OCI-LY7 (cell line): ENCODE measurements around the gene HDAC9. TPM values are rescaled to one million over a fixed set of nuclear protein-coding genes. Genes with fewer than 3 reads are reported as not detected.

ENCODE experiments used
- BruUV-seq: library from RNA; stranded (reverse); fragments of 400-500 nt; replicated peaks from 2 replicates; lab custom pipeline; 2021; lab: Mats Ljungman, UMichigan
- CTCF ChIA-PET: fragments of 300-600 bp; sonication (Branson Sonifier 250); formaldehyde crosslinking; loops from one replicate; lab custom pipeline; 2022; ENCODE audit warnings: antibody characterized with exemption; ENCODE audit not compliant: unreplicated experiment; lab: Charles Lee
- POLR2A ChIA-PET: fragments of 300-600 bp; sonication (Branson Sonifier 250); formaldehyde crosslinking; loops from one replicate; lab custom pipeline; 2022; ENCODE audit warnings: antibody characterized with exemption; lab: Charles Lee
- DNase-seq: peaks from one replicate; pipeline ENCODE4 v3.0.0-alpha.2; 2015; ENCODE audit warnings: low spot score
- H2AFZ ChIP-seq: fragments of 200-600 bp; sonication (generic), shearing (Covaris generic); 2 replicates; pipeline ENCODE4 v1.6.1; 2014; ENCODE audit warnings: mild to moderate bottlenecking, antibody characterized with exemption, low read length, moderate library complexity
- H3K27ac ChIP-seq: fragments of 200-600 bp; sonication (generic); 2 replicates; pipeline ENCODE4 v1.5.1; 2014; ENCODE audit warnings: mixed run types, low read depth, mild to moderate bottlenecking, moderate library complexity, low read length, inconsistent platforms; ENCODE audit not compliant: poor library complexity, severe bottlenecking
- H3K36me3 ChIP-seq: fragments of 200-600 bp; sonication (generic); 2 replicates; pipeline ENCODE4 v1.6.1; 2014; ENCODE audit warnings: mild to moderate bottlenecking, antibody characterized with exemption, low read length, moderate library complexity, mixed read lengths; ENCODE audit not compliant: insufficient read depth
- H3K4me1 ChIP-seq: fragments of 200-600 bp; sonication (generic); 2 replicates; pipeline ENCODE4 v1.5.1; 2014; ENCODE audit warnings: mild to moderate bottlenecking, low read length; ENCODE audit not compliant: insufficient read depth, poor library complexity, severe bottlenecking
- H3K4me2 ChIP-seq: fragments of 200-600 bp; sonication (generic); 2 replicates; pipeline ENCODE4 v1.6.1; 2014; ENCODE audit warnings: mild to moderate bottlenecking, low read length
- H3K4me3 ChIP-seq: fragments of 200-600 bp; sonication (generic); 2 replicates; pipeline ENCODE4 v1.5.1; 2014; ENCODE audit warnings: mild to moderate bottlenecking, low read depth, low read length; ENCODE audit not compliant: poor library complexity, severe bottlenecking
- H3K79me2 ChIP-seq: fragments of 200-600 bp; sonication (generic); 2 replicates; pipeline ENCODE4 v1.6.1; 2016; ENCODE audit warnings: low read depth, mild to moderate bottlenecking, low read length, moderate library complexity, mixed read lengths; ENCODE audit not compliant: insufficient read depth
- H3K9me2 ChIP-seq: fragments of 200-600 bp; sonication (generic); 2 replicates; pipeline ENCODE4 v1.6.1; 2016; ENCODE audit warnings: mild to moderate bottlenecking, low read length, mixed read lengths; ENCODE audit not compliant: insufficient read depth
- H3K9me3 ChIP-seq: fragments of 200-600 bp; sonication (generic); 2 replicates; pipeline ENCODE4 v1.6.1; 2014; ENCODE audit warnings: mild to moderate bottlenecking, mixed run types, low read length, mixed read lengths
- H4K20me1 ChIP-seq: fragments of 200-600 bp; sonication (generic); 2 replicates; pipeline ENCODE4 v1.6.1; 2014; ENCODE audit warnings: mild to moderate bottlenecking, antibody characterized with exemption, low read length, moderate library complexity, mixed read lengths; ENCODE audit not compliant: insufficient read depth
- EZH2phosphoT487 ChIP-seq: fragments of 200-600 bp; sonication (generic); IDR thresholded peaks from 2 replicates; pipeline ENCODE4 v1.6.1; 2018; ENCODE audit warnings: low read depth, borderline replicate concordance, mild to moderate bottlenecking, mixed run types, antibody characterized with exemption, low read length, moderate library complexity, mixed read lengths
- intact Hi-C: fragments of 100-400 bp; cut with micrococcal nuclease; formaldehyde crosslinking; loops from one replicate; pipeline ENCODE4 v1.10.0; 2022; ENCODE audit not compliant: unreplicated experiment
- total RNA-seq, 2 experiments: library from RNA; depleted of rRNA in 1 of 2; stranded (reverse); fragments of >200 nt in 1 of 2; shearing (Covaris generic) in 1 of 2; gene quantifications; 2 replicates each; pipeline ENCODE4 v1.2.3, GENCODE V29; 2014 to 2022
- TF ChIP-seq, protein P1 (sequence below): fragments of 200-600 bp; sonication (generic); conservative IDR thresholded peaks from 2 replicates; pipeline ENCODE4 v1.5.1; 2014; ENCODE audit warnings: mild to moderate bottlenecking, antibody characterized with exemption, low read length, moderate library complexity, mixed read lengths

Gene HDAC9
- total RNA-seq, 2 experiments from 2014 or later = 58.8 to 91.7 TPM

- no TSS peak for BruUV-seq
- no peak overlapping the region for H3K27ac ChIP-seq
- H4K20me1 ChIP-seq = no peaks in the 10 kb centered on the region
- intact Hi-C loops = no loop called here
- no peaks in the 10 kb centered on the region for H3K36me3 ChIP-seq
- no peak overlapping the region for H2AFZ ChIP-seq
- H3K9me2 ChIP-seq = no peaks in the 10 kb centered on the region
- no peak overlapping the region for H3K4me3 ChIP-seq
- no peak for DNase-seq
- H3K79me2 ChIP-seq = no peaks in the 10 kb centered on the region
- H3K4me1 ChIP-seq = no peaks in the 10 kb centered on the region
- H3K4me2 ChIP-seq = no peak overlapping the region
- H3K9me3 ChIP-seq = no peaks in the 10 kb centered on the region
- ChIA-PET POLR2A (interaction anchor here (0.8 kb wide), 1 partner anchor 33 kb away, joined by 3 read pairs; no protein-coding TSS in a partner anchor), CTCF (no interaction called here)
- TF ChIP-seq EZH2phosphoT487 = no peak
- TF ChIP-seq, protein P1, sequence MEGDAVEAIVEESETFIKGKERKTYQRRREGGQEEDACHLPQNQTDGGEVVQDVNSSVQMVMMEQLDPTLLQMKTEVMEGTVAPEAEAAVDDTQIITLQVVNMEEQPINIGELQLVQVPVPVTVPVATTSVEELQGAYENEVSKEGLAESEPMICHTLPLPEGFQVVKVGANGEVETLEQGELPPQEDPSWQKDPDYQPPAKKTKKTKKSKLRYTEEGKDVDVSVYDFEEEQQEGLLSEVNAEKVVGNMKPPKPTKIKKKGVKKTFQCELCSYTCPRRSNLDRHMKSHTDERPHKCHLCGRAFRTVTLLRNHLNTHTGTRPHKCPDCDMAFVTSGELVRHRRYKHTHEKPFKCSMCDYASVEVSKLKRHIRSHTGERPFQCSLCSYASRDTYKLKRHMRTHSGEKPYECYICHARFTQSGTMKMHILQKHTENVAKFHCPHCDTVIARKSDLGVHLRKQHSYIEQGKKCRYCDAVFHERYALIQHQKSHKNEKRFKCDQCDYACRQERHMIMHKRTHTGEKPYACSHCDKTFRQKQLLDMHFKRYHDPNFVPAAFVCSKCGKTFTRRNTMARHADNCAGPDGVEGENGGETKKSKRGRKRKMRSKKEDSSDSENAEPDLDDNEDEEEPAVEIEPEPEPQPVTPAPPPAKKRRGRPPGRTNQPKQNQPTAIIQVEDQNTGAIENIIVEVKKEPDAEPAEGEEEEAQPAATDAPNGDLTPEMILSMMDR = no peak
These were observed 400.9 kb downstream of the HDAC9 start for GRCh38 chr7:18896343-18896975.

- POLR2A ChIA-PET = interaction anchor here (1.4 kb wide), 1 partner anchor 13 kb away, joined by 3 read pairs; no protein-coding TSS in a partner anchor
These were observed 404.7 kb downstream of the HDAC9 start for GRCh38 chr7:18900236-18900635.

DNA sequence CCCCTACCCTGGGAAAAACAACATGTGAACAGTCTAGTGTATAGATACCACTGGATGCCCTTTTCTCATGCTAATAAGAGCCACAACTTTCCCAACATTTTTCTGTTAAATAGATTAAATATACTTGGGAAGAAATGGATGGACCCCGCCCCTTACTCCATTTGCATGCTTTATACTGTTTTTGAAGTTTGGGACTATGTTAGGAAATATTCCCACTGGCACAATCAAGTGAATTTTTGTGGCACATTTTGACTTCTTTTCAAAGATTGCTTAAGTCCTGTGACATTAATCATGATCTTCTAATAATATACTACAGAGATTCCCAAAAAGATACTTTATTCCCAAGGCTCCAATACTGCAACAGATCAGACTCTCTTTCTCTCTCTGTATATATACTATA, 405.3 kb downstream of the HDAC9 start:
- Histone ChIP-seq H3K4me3 (no peak overlapping the region), H3K4me2 (no peak overlapping the region), H3K27ac (no peak overlapping the region), H4K20me1 (no peaks in the 10 kb centered on the region), H3K9me2 (no peaks in the 10 kb centered on the region), H2AFZ (no peak overlapping the region), H3K36me3 (no peaks in the 10 kb centered on the region), H3K79me2 (no peaks in the 10 kb centered on the region), H3K4me1 (no peaks in the 10 kb centered on the region), H3K9me3 (no peaks in the 10 kb centered on the region)
- intact Hi-C loops = no loop called here
- ChIA-PET CTCF (no interaction called here), POLR2A (interaction anchor here (0.8 to 1.4 kb wide), 2 partner anchors 10 to 14 kb away, joined by 3 read pairs; no protein-coding TSS in a partner anchor)
- DNase-seq = no peak
- no peak for TF ChIP-seq EZH2phosphoT487
- TF ChIP-seq, protein P1 = no peak
- no TSS peak for BruUV-seq

More at GRCh38 chr7:18900236-18900635, 404.7 kb downstream of the HDAC9 start:
- Histone ChIP-seq H3K9me2 (no peaks in the 10 kb centered on the region), H4K20me1 (no peaks in the 10 kb centered on the region), H3K79me2 (no peaks in the 10 kb centered on the region), H3K27ac (no peak overlapping the region), H3K36me3 (no peaks in the 10 kb centered on the region), H3K4me2 (no peak overlapping the region), H2AFZ (no peak overlapping the region), H3K4me1 (no peaks in the 10 kb centered on the region), H3K4me3 (no peak overlapping the region), H3K9me3 (no peaks in the 10 kb centered on the region)
- BruUV-seq = no TSS peak
- no peak for DNase-seq
- intact Hi-C loops = no loop called here
- no peak for TF ChIP-seq EZH2phosphoT487
- TF ChIP-seq, protein P1 = no peak
- CTCF ChIA-PET = no interaction called here
